Spleen (tissue), 11 donors: ENCODE data around the gene IL1R2. TPM values are rescaled to one million over a fixed set of nuclear protein-coding genes. Genes with fewer than 3 reads are reported as not detected.

Experiments used
- DNase-seq: peaks from one replicate; pipeline ENCODE4 v3.0.0-alpha.2; 2020
- H3K27ac ChIP-seq, 8 donors: fragments of 200-600 bp; sonication (generic) in 7 of 8; 1 replicate in 4 of 8; 2 replicates in 4 of 8; pipeline versions ENCODE4 v1.5.0 to v1.8.0; 2016 to 2021; ENCODE audit warnings: inconsistent platforms in 4 of 8, mild to moderate bottlenecking in 4 of 8, moderate library complexity in 1 of 8
- H3K27me3 ChIP-seq, 7 donors: fragments of 200-600 bp; sonication (generic) in 6 of 7; replicated peaks in 1 of 7; 1 replicate in 4 of 7; 2 replicates in 3 of 7; pipeline versions ENCODE4 v1.5.0 to v1.8.0; 2016 to 2021; ENCODE audit warnings: inconsistent platforms in 3 of 7, mild to moderate bottlenecking in 1 of 7
- H3K36me3 ChIP-seq, 6 donors: fragments of 200-600 bp; sonication (generic) in 5 of 6; 1 replicate in 4 of 6; 2 replicates in 2 of 6; pipeline versions ENCODE4 v1.5.0 to v1.8.0; 2016 to 2021; ENCODE audit warnings: inconsistent platforms in 2 of 6
- H3K4me1 ChIP-seq, 6 donors: fragments of 200-600 bp; sonication (generic) in 5 of 6; 1 replicate in 3 of 6; 2 replicates in 3 of 6; pipeline versions ENCODE4 v1.5.0 to v1.8.0; 2016 to 2021; ENCODE audit warnings: inconsistent platforms in 3 of 6
- H3K4me3 ChIP-seq, 8 donors: fragments of 200-600 bp; sonication (generic) in 7 of 8; 1 replicate in 4 of 8; 2 replicates in 4 of 8; pipeline versions ENCODE4 v1.5.0 to v1.8.0; 2016 to 2021; ENCODE audit warnings: inconsistent platforms in 4 of 8, mild to moderate bottlenecking in 4 of 8, moderate library complexity in 2 of 8
- H3K9me3 ChIP-seq, 8 donors: fragments of 200-600 bp; sonication (generic) in 7 of 8; 1 replicate in 4 of 8; 2 replicates in 4 of 8; pipeline versions ENCODE4 v1.5.0 to v1.8.0; 2016 to 2021; ENCODE audit warnings: inconsistent platforms in 4 of 8
- POLR2A ChIP-seq, 3 donors: fragments of 450-650 bp; IDR thresholded peaks; one replicate each; pipeline ENCODE4 v1.5.1; 2017; ENCODE audit warnings: antibody characterized with exemption in 3 of 3, mild to moderate bottlenecking in 1 of 3
- POLR2AphosphoS5 ChIP-seq, 3 donors: sonication (generic); formaldehyde crosslinking; IDR thresholded peaks; one replicate each; pipeline ENCODE4 v1.5.1; 2017; ENCODE audit warnings: antibody characterized with exemption in 3 of 3
- WGBS, 5 donors: extraction: QIAGEN DNeasy Blood & Tissue Kit in 3 of 5; methylation state at CpG; one replicate each; pipeline versions ENCODE4 v1.1.5 to v1.1.7; 2013 to 2018; 5-methylcytosine and 5-hydroxymethylcytosine counted together
- intact Hi-C: fragments of 100-400 bp; cut with DNase I; formaldehyde crosslinking; loops from one replicate; pipeline ENCODE4 v1.15.0; 2023; ENCODE audit warnings: low total_unique reads
- polyA plus RNA-seq, 3 donors: library from polyadenylated mRNA; stranded (reverse); fragments of 200-250 nt; gene quantifications; one replicate each; pipeline ENCODE4 v1.2.1, GENCODE V29; 2013
- total RNA-seq, 7 donors: library from RNA; depleted of rRNA in 3 of 7; stranded (reverse); fragments of >200 nt in 3 of 7; fragmentation: NEBNext Ultra II Directional in 4 of 7; extraction: Animal tissue kit (Norgen Biotek cat#: 25700) in 4 of 7; gene quantifications; one replicate each; pipeline versions ENCODE4 v1.1.0 to v1.2.1, GENCODE V29; 2016 to 2021
- TF ChIP-seq, protein P1 (sequence below), 11 experiments: fragments of 200-600 bp in 7 of 11; fragments of 450-650 bp in 4 of 11; sonication (generic) in 4 of 11; IDR thresholded peaks in 8 of 11; conservative IDR thresholded peaks in 3 of 11; 1 replicate in 7 of 11; 2 replicates in 4 of 11; pipeline versions ENCODE4 v1.4.0 to v1.8.0; 2016 to 2021; ENCODE audit warnings: antibody characterized with exemption in 11 of 11, inconsistent platforms in 4 of 11, mild to moderate bottlenecking in 1 of 11
- donor health status: healthy with polysubstance abuse.
- donor health status: DM: no; HTN: no; CAD: no; lungs with moderate emphysema.
- donor health status: DM: no; HTN: no; CAD: no.
- donor health status: Bipolar disorder and iron deficiency.
- donor health status: healthy.
- donor health status: DM: no; HTN: no; CAD: no.
- donor health status: DM: yes; HTN: yes; CAD: no.

IL1R2 gene
- total and polyA plus RNA-seq, 10 donors = 20.1 to 607 (median 116) TPM

DNA sequence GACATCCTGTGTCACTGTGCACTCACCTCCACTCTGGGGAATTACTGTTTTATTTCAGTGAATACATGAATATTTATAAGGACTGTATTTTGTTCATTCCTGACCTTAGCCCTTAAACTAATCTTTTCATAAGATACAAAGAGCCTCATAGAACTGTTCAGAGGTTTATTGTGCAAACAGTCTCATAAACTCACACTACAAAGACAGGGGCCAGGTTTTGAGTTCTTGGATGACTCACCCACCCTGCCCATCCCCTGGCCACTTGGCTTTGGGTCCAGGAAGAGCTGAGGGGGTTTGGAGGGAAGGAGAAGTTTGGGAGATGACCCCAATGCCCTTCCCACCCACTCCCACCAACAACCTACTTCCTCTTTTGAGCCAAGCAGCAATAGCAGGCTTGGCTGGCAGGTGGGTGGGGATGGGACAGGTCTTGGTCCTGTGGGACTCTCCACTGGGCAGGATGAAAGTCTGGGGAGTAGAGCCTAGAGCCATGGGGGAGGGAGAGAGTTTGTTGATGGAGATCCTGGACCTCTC lies 43.1 kb upstream of the IL1R2 start:
- no peaks in the 10 kb centered on the region for H3K4me1 ChIP-seq
- DNase-seq = no peak
- no peak overlapping the region for H3K27ac ChIP-seq
- TF ChIP-seq, protein P1, sequence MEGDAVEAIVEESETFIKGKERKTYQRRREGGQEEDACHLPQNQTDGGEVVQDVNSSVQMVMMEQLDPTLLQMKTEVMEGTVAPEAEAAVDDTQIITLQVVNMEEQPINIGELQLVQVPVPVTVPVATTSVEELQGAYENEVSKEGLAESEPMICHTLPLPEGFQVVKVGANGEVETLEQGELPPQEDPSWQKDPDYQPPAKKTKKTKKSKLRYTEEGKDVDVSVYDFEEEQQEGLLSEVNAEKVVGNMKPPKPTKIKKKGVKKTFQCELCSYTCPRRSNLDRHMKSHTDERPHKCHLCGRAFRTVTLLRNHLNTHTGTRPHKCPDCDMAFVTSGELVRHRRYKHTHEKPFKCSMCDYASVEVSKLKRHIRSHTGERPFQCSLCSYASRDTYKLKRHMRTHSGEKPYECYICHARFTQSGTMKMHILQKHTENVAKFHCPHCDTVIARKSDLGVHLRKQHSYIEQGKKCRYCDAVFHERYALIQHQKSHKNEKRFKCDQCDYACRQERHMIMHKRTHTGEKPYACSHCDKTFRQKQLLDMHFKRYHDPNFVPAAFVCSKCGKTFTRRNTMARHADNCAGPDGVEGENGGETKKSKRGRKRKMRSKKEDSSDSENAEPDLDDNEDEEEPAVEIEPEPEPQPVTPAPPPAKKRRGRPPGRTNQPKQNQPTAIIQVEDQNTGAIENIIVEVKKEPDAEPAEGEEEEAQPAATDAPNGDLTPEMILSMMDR (IDR thresholded peaks at IDR 0.05 in 8 of 11, conservative IDR thresholded peaks at IDR 0.05 in 3 of 11) = no peak
- no peak for TF ChIP-seq POLR2AphosphoS5 (IDR thresholded peaks at IDR 0.05)
- no peak for TF ChIP-seq POLR2A (IDR thresholded peaks at IDR 0.05)
- peaks cover 0 to 15% (median 4%) of the 10 kb centered on the region in 8 donors for H3K9me3 ChIP-seq
- H3K27me3 ChIP-seq = no peaks in the 10 kb centered on the region
- H3K36me3 ChIP-seq = no peaks in the 10 kb centered on the region
- intact Hi-C loops = no loop called here
- H3K4me3 ChIP-seq = no peak overlapping the region

DNA sequence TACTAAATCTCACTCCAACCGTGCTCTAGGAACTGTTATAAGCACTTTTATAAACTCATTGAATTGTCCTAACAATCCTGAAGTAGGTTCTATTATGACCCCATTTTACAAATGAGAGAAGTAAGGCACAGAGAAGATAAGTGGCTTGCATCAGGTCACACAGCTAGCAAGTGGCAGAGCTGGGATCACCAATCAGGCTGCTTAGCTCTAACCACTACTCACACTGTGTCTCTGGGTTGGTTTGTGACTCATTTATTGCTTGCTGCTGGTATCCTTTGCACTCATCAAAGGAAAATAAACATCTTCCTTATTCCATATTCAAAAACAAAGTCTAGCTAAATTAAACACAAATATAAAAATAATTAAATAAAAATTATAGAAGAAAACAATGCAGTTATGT lies 42.5 kb upstream of the IL1R2 start:
- 86 to 100% (median 92%) methylated on average over 1 of the region's 1 CpG for whole genome bisulfite sequencing, 5 donors
- intact Hi-C loops = no loop called here
- no peak overlapping the region for H3K4me3 ChIP-seq
- H3K36me3 ChIP-seq = no peaks in the 10 kb centered on the region
- H3K27me3 ChIP-seq = no peaks in the 10 kb centered on the region
- TF ChIP-seq POLR2A (IDR thresholded peaks at IDR 0.05) (no peak), POLR2AphosphoS5 (IDR thresholded peaks at IDR 0.05) (no peak)
- TF ChIP-seq, protein P1 (IDR thresholded peaks at IDR 0.05 in 8 of 11, conservative IDR thresholded peaks at IDR 0.05 in 3 of 11) = no peak
- peaks cover 0 to 15% (median 4%) of the 10 kb centered on the region in 8 donors for H3K9me3 ChIP-seq
- H3K27ac ChIP-seq = no peak overlapping the region
- no peaks in the 10 kb centered on the region for H3K4me1 ChIP-seq
- DNase-seq = no peak

DNA sequence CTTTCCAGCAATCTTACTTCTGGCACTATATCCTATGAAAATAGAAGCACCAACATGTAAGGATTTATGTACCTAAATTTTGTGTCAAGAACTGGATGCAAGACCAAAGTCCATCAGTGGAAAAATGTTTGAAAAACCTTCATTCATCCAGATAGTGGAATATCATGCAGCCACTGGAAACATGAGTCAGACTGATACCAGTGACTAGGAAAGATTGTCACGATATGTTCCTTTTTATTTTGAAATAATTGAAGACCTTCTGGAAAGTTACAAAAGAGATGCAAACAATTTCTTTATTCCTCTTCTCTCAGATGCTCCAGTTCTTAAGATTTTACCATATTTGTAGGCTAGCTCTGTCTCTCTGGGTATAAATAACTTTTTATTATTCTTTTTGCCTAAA lies 40.5 kb upstream of the IL1R2 start:
- intact Hi-C loops = no loop called here
- no peaks in the 10 kb centered on the region for H3K4me1 ChIP-seq
- no peak overlapping the region for H3K4me3 ChIP-seq
- no peak overlapping the region for H3K27ac ChIP-seq
- H3K9me3 ChIP-seq = peaks cover 0 to 15% (median 4%) of the 10 kb centered on the region in 8 donors
- TF ChIP-seq POLR2A (IDR thresholded peaks at IDR 0.05) (no peak), POLR2AphosphoS5 (IDR thresholded peaks at IDR 0.05) (no peak)
- TF ChIP-seq, protein P1 (IDR thresholded peaks at IDR 0.05 in 8 of 11, conservative IDR thresholded peaks at IDR 0.05 in 3 of 11) = no peak
- H3K27me3 ChIP-seq = no peaks in the 10 kb centered on the region
- H3K36me3 ChIP-seq = no peaks in the 10 kb centered on the region
- 34 to 67% (median 56%) methylated on average over 1 of the region's 1 CpG for WGBS, 5 donors
- no peak for DNase-seq

DNA sequence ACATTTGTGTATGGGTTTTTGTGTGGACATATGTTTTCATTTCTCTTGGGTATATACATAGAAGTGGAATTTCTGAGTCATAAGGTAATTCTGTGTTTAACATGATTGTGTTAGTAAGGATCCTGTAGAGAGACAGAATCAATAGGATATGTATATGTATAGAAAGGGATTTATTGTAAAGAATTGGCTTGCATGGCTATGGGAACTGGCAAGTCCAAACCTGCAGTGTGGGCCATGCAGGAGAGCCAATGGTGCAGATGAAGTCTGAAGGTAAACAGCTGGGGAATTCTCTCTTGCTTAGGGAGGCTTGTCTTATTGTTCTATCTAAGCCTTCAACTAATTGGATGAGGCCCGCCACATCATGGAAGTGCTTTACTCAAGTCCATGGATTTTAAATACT lies 39.2 kb upstream of the IL1R2 start:
- Histone ChIP-seq H3K9me3 (peaks cover 0 to 19% (median 6%) of the 10 kb centered on the region in 8 donors), H3K27ac (no peak overlapping the region), H3K4me1 (peaks cover 0 to 2% (median 0%) of the 10 kb centered on the region in 6 donors), H3K27me3 (no peaks in the 10 kb centered on the region), H3K4me3 (no peak overlapping the region), H3K36me3 (no peaks in the 10 kb centered on the region)
- TF ChIP-seq POLR2AphosphoS5 (IDR thresholded peaks at IDR 0.05) (no peak), POLR2A (IDR thresholded peaks at IDR 0.05) (no peak)
- TF ChIP-seq, protein P1 (IDR thresholded peaks at IDR 0.05 in 8 of 11, conservative IDR thresholded peaks at IDR 0.05 in 3 of 11) = no peak
- intact Hi-C loops = no loop called here
- WGBS, 5 donors = 76 to 100% (median 95%) methylated on average over 1 of the region's 1 CpG
- DNase-seq = no peak
